Measurements from ENCODE around the gene CD34. TPM values are rescaled to one million over a fixed set of nuclear protein-coding genes. Genes with fewer than 3 reads are reported as not detected.
"Not testable (repeated sequence)": the region's sequence is repeated elsewhere in the genome, so short reads cannot be mapped to it uniquely, and the experiment has no call there.

CD34 gene
- total RNA-seq, 6 experiments from 2014 or later = 0.31 to 0.60 (median 0.52) TPM

- no peak for DNase-seq
- Mint-ChIP-seq H3K27me3 (ENCODE audit: insufficient read depth) (peaks cover 8% of the 10 kb centered on the region), H3K36me3 (ENCODE audit: low read depth) (peaks cover 5% of the 10 kb centered on the region), H3K4me1 (ENCODE audit: low read depth) (peaks cover under 1% of the 10 kb centered on the region; the same call in 1 of the 2 replicates), H3K9me3 (0 out of 2 replicates have a peak, but pooled peaks cover 2% of the 10 kb centered on the region), H3K4me3 (no peak overlapping the region), H3K27ac (no peak overlapping the region)
- TF ChIP-seq, protein P1, sequence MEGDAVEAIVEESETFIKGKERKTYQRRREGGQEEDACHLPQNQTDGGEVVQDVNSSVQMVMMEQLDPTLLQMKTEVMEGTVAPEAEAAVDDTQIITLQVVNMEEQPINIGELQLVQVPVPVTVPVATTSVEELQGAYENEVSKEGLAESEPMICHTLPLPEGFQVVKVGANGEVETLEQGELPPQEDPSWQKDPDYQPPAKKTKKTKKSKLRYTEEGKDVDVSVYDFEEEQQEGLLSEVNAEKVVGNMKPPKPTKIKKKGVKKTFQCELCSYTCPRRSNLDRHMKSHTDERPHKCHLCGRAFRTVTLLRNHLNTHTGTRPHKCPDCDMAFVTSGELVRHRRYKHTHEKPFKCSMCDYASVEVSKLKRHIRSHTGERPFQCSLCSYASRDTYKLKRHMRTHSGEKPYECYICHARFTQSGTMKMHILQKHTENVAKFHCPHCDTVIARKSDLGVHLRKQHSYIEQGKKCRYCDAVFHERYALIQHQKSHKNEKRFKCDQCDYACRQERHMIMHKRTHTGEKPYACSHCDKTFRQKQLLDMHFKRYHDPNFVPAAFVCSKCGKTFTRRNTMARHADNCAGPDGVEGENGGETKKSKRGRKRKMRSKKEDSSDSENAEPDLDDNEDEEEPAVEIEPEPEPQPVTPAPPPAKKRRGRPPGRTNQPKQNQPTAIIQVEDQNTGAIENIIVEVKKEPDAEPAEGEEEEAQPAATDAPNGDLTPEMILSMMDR (IDR thresholded peaks at IDR 0.05) = no peak
Measured at GRCh38 chr1:207949571-207950195, 38.8 kb upstream of the CD34 start.

GRCh38 chr1:207948536-207949250 is 37.8 kb upstream of the CD34 start:
- TF ChIP-seq, protein P1 (IDR thresholded peaks at IDR 0.05) = no peak
- Mint-ChIP-seq H3K27ac (no peak overlapping the region), H3K4me1 (ENCODE audit: low read depth) (peaks cover 5% of the 10 kb centered on the region; the same call in 1 of the 2 replicates), H3K4me3 (no peak overlapping the region), H3K9me3 (no peaks in the 10 kb centered on the region), H3K36me3 (ENCODE audit: low read depth) (no peaks in the 10 kb centered on the region), H3K27me3 (ENCODE audit: insufficient read depth) (peaks cover 5% of the 10 kb centered on the region)
- no peak for DNase-seq

DNA sequence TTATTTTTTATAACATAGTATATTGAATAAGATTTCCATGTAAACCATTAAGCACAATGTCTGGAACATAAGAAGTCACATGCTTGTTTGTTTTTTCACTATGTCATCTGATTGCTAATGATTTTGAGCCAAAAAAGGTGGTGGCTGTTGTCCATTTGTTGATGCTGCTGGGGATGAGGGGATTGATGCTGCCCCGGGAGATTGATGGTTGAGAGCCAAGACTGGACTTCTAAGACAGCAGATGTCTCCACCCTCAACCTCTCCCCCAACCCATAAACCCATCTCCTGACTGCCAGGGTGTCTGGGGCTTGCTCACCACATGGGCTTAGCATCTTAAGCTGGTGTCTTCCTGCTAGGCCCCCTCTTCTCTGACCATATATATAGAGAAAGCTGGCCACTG is 35.8 kb upstream of the CD34 start:
- Mint-ChIP-seq H3K9me3 (no peaks in the 10 kb centered on the region), H3K27me3 (ENCODE audit: insufficient read depth) (no peaks in the 10 kb centered on the region), H3K4me1 (ENCODE audit: low read depth) (peaks cover 11% of the 10 kb centered on the region; the same call in 1 of the 2 replicates), H3K36me3 (ENCODE audit: low read depth) (no peaks in the 10 kb centered on the region), H3K4me3 (no peak overlapping the region), H3K27ac (no peak overlapping the region)
- TF ChIP-seq, protein P1 (IDR thresholded peaks at IDR 0.05) = no peak
- no peak for DNase-seq

DNA sequence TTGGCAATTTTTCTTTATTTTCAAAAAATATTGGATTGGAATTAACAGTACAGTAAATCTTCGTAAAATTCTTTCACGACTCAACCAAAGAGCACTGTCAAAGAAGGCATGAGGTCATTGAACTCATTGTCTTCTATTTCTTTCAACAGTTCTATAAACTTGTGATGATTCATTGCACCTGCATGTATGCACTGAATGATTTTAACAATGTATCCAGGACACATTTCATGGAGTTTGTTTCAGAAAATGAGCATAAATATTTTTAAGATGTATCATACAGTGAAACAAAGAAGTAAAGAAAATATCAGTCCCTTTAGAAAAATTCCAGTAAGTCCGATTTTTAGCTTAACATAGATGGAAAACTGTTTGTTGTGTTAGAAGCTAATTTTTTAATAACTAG is 33.6 kb upstream of the CD34 start:
- Mint-ChIP-seq H3K27ac (no peak overlapping the region), H3K4me1 (ENCODE audit: low read depth) (peaks cover 14% of the 10 kb centered on the region; the same call in 1 of the 2 replicates), H3K4me3 (no peak overlapping the region), H3K36me3 (ENCODE audit: low read depth) (no peaks in the 10 kb centered on the region), H3K27me3 (ENCODE audit: insufficient read depth) (peaks cover 1% of the 10 kb centered on the region; the same call in 1 of the 2 replicates), H3K9me3 (no peaks in the 10 kb centered on the region)
- TF ChIP-seq, protein P1 (IDR thresholded peaks at IDR 0.05) = no peak
- no peak for DNase-seq

DNA sequence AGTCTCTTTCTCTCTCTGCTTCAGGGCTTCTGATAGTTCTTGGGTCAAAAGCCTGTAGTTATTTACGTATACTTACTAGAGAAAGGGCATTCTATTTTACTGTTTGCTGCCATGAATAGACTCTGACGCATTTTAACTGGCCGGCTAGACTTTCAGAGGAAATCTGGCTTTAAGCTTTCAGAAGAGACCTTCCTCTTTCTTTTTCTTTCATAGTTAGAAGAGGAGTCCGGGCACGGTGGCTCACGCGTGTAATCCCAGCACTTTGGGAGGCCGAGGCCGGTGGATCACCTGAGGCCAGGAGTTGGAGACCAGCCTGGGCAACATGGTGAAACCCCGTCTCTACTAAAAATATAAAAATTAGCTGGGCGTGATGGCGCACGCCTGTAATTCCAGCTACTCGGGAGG is 31.4 kb upstream of the CD34 start:
- not testable (repeated sequence) for H3K27ac Mint-ChIP-seq; H3K36me3 Mint-ChIP-seq (ENCODE audit: low read depth); H3K9me3 Mint-ChIP-seq; H3K27me3 Mint-ChIP-seq (ENCODE audit: insufficient read depth); H3K4me3 Mint-ChIP-seq; DNase-seq
- H3K4me1 Mint-ChIP-seq (ENCODE audit: low read depth) = peaks cover 30% of the 10 kb centered on the region

DNA sequence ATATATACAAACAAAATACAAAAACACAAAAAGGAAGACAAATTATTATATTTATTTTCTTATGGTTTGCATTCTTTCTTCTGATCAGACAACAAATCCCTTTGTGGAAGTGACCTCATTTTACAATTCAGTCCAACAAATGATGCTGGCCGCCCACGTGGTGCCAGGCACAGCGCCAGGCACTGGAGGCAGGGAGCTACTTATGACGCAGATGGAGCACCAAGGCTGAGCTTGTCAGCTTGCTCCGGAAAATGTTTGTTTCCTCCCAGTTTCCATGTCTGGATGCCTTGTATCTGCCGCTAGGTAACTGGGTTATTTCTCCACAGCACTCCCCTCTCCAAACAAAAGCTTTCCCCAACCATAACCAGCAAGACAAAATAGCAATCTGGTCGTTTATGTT is 30.7 kb upstream of the CD34 start:
- peaks cover 1% of the 10 kb centered on the region; the same call in 1 of the 2 replicates for H3K27me3 Mint-ChIP-seq (ENCODE audit: insufficient read depth)
- peaks cover 36% of the 10 kb centered on the region for H3K4me1 Mint-ChIP-seq (ENCODE audit: low read depth)
- no peaks in the 10 kb centered on the region for H3K36me3 Mint-ChIP-seq (ENCODE audit: low read depth)
- TF ChIP-seq, protein P1 (IDR thresholded peaks at IDR 0.05) = no peak
- H3K4me3 Mint-ChIP-seq = no peak overlapping the region
- H3K27ac Mint-ChIP-seq = no peak overlapping the region
- DNase-seq = no peak
- H3K9me3 Mint-ChIP-seq = no peaks in the 10 kb centered on the region
